GM12891 (cell line): Measurements from ENCODE around the gene MALSU1.

Experiments used
- DNase-seq: peaks from one replicate; pipeline ENCODE4 v3.0.0; 2011; ENCODE audit warnings: low spot score; ENCODE audit not compliant: insufficient read length
- FAIRE-seq: peaks from 2 replicates; lab custom pipeline; 2011; peaks lifted over from hg19 to GRCh38; lab: Jason Lieb, UNC
- PAX5 ChIP-seq: IDR thresholded peaks from 2 replicates; pipeline ENCODE4 v1.6.1; 2011; ENCODE audit warnings: low read length, moderate library complexity, mild to moderate bottlenecking; ENCODE audit not compliant: insufficient read depth, severe bottlenecking
- POLR2A ChIP-seq: IDR thresholded peaks from 2 replicates; pipeline ENCODE4 v1.6.1; 2011; ENCODE audit warnings: low read depth, low read length, control low read depth
- POLR2AphosphoS5 ChIP-seq: IDR thresholded peaks from 2 replicates; pipeline ENCODE4 v1.6.1; 2011; ENCODE audit warnings: low read depth, low read length, control low read depth
- POU2F2 ChIP-seq: IDR thresholded peaks from 2 replicates; pipeline ENCODE4 v1.6.1; 2011; ENCODE audit warnings: low read depth, mild to moderate bottlenecking, control low read depth, low read length, moderate library complexity
- SPI1 ChIP-seq: IDR thresholded peaks from 2 replicates; pipeline ENCODE4 v1.6.1; 2011; ENCODE audit warnings: low read depth, low read length, control low read depth
- TAF1 ChIP-seq: IDR thresholded peaks from 2 replicates; pipeline ENCODE4 v1.6.1; 2011; ENCODE audit warnings: low read depth, low read length, control low read depth

MALSU1 gene

GRCh38 chr7:23284871-23285270 is 14.3 kb upstream of the MALSU1 start:
- FAIRE-seq (no peak), DNase-seq (no peak)
- no peak for TF ChIP-seq POLR2A
- no peak for TF ChIP-seq TAF1
- no peak for TF ChIP-seq POLR2AphosphoS5
- TF ChIP-seq PAX5, result no peak

GRCh38 chr7:23285657-23286646 is 13.2 kb upstream of the MALSU1 start:
- FAIRE-seq (no peak), DNase-seq (no peak)
- TF ChIP-seq SPI1 (no peak), TAF1 (no peak), POU2F2 (no peak), PAX5 (no peak), POLR2AphosphoS5 (no peak), POLR2A (no peak)

- peak; percentile 23 for FAIRE-seq
Measured at GRCh38 chr7:23287612-23288011, 11.5 kb upstream of the MALSU1 start.

GRCh38 chr7:23290993-23291392 is 8.1 kb upstream of the MALSU1 start:
- FAIRE-seq, result no peak
- no peak for DNase-seq
- no peak for TF ChIP-seq POU2F2
- no peak for TF ChIP-seq POLR2A
- TF ChIP-seq PAX5, result no peak
- no peak for TF ChIP-seq POLR2AphosphoS5
- no peak for TF ChIP-seq SPI1

More at GRCh38 chr7:23287612-23288011, 11.5 kb upstream of the MALSU1 start:
- TF ChIP-seq POLR2AphosphoS5 (no peak), POU2F2 (no peak), POLR2A (no peak), SPI1 (no peak), TAF1 (no peak), PAX5 (no peak)
- no peak for DNase-seq

- no peak for DNase-seq
- no peak for FAIRE-seq
- TF ChIP-seq PAX5 (no peak), POLR2A (no peak), TAF1 (no peak), POLR2AphosphoS5 (no peak), POU2F2 (no peak)
Measured at GRCh38 chr7:23291957-23292560, 7.1 kb upstream of the MALSU1 start.

GRCh38 chr7:23292623-23293022 is 6.5 kb upstream of the MALSU1 start:
- FAIRE-seq (no peak), DNase-seq (no peak)
- TF ChIP-seq POLR2AphosphoS5 (no peak), SPI1 (no peak), POU2F2 (no peak), TAF1 (no peak), PAX5 (no peak), POLR2A (no peak)

- FAIRE-seq (no peak), DNase-seq (no peak)
- no peak for TF ChIP-seq POLR2AphosphoS5
- no peak for TF ChIP-seq SPI1
- no peak for TF ChIP-seq POLR2A
- TF ChIP-seq TAF1, result no peak
- TF ChIP-seq POU2F2, result no peak
- TF ChIP-seq PAX5, result no peak
Measured at GRCh38 chr7:23293500-23294073, 5.6 kb upstream of the MALSU1 start.

- DNase-seq (no peak), FAIRE-seq (no peak)
- TF ChIP-seq POLR2A (no peak), TAF1 (no peak), POLR2AphosphoS5 (no peak), PAX5 (no peak), POU2F2 (no peak), SPI1 (no peak)
Measured at GRCh38 chr7:23294549-23295400, 4.4 kb upstream of the MALSU1 start.

GRCh38 chr7:23295401-23295697 is 3.8 kb upstream of the MALSU1 start:
- FAIRE-seq (no peak), DNase-seq (no peak)
- TF ChIP-seq TAF1 (no peak), POLR2A (no peak), SPI1 (no peak), POU2F2 (no peak)
